Mesodermal cell (in vitro differentiated cells): ENCODE results near the gene NAPB.

Source experiments
- H3K27ac ChIP-seq: 2 replicates; pipeline ENCODE4 v1.7.0; 2013; ENCODE audit warnings: mild to moderate bottlenecking, low read depth, low read length, moderate library complexity; ENCODE audit not compliant: severe bottlenecking
- H3K36me3 ChIP-seq: 2 replicates; pipeline ENCODE4 v1.7.1; 2013; ENCODE audit warnings: mild to moderate bottlenecking, low read length, moderate library complexity; ENCODE audit not compliant: control insufficient read depth, insufficient read depth
- H3K4me1 ChIP-seq: one replicate; pipeline ENCODE4 v1.7.1; 2013; ENCODE audit warnings: mild to moderate bottlenecking, low read length; ENCODE audit not compliant: insufficient read depth, control insufficient read depth, poor library complexity, severe bottlenecking
- H3K4me3 ChIP-seq: 2 replicates; pipeline ENCODE4 v1.7.0; 2013; ENCODE audit warnings: low read length, control low read depth, mild to moderate bottlenecking; ENCODE audit not compliant: insufficient read depth, poor library complexity, severe bottlenecking; ENCODE audit errors: extremely low read depth
- H3K9me3 ChIP-seq: 2 replicates; pipeline ENCODE4 v1.7.1; 2013; ENCODE audit warnings: mild to moderate bottlenecking, low read length, moderate library complexity; ENCODE audit not compliant: control insufficient read depth
- WGBS, 2 experiments: methylation state at CpG; one replicate each; pipeline ENCODE4 v1.1.5; 2013; ENCODE audit warnings: missing lambda C conversion rate in 2 of 2; ENCODE audit not compliant: insufficient coverage in 2 of 2; 5-methylcytosine and 5-hydroxymethylcytosine counted together

The NAPB gene

DNA sequence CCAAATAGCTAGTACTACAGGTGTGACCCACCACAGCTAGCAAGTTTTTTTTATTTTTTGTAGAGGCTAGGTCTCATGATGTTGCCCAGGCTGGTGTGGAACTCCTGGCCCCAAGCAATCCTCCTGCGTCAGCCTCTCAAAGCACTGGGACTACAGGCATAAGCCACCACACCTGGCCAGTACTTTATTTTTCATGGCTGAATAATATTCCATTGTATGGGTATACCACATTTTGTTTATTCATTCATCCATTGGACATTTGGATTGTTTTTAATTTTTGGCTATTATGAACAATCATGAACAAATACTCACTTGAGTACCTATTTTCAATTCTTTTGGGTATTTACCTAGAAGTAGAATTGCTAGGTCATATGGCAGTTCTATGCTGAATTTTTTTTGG, 77.7 kb downstream of the NAPB start:
- no peaks in the 10 kb centered on the region for H3K9me3 ChIP-seq
- no peaks in the 10 kb centered on the region for H3K36me3 ChIP-seq
- 100% methylated on average over 1 of the region's 1 CpG; no CpG with 5 or more reads in 1 of the 2 experiments for WGBS, 2 experiments
- peaks cover 10% of the 10 kb centered on the region for H3K4me1 ChIP-seq
- H3K4me3 ChIP-seq = no peak overlapping the region
- no peak overlapping the region for H3K27ac ChIP-seq

DNA sequence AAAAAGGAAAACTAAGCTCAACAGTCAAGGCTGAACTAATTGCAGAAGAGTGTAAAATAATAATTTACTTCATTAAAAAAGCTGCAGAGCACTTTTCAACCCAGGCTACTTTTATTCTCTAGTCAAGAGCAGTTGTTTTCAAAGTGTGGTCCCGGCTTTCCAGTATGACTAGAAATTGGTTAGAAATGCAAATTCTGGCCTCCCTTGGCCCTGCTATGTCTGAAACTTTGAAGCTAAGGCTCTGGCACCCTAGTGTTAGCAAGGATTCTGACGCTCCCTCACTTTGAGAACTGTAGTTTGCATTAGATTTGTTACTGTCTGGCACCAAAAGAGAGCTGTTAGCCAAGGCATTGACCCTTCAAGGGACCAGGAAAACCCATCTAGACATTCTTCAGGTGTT, 80.2 kb downstream of the NAPB start:
- whole genome bisulfite sequencing, 2 experiments = 45 to 83% methylated on average over 1 to 2 of the region's 2 CpGs
- peaks cover 9% of the 10 kb centered on the region for H3K4me1 ChIP-seq
- no peaks in the 10 kb centered on the region for H3K9me3 ChIP-seq
- no peaks in the 10 kb centered on the region for H3K36me3 ChIP-seq
- no peak overlapping the region for H3K4me3 ChIP-seq
- H3K27ac ChIP-seq = no peak overlapping the region

GRCh38 chr20:23340524-23340923, 80.8 kb downstream of the NAPB start:
- H3K9me3 ChIP-seq = no peaks in the 10 kb centered on the region
- 38 to 48% methylated on average over 7 to 8 of the region's 9 CpGs for WGBS, 2 experiments
- H3K27ac ChIP-seq = no peak overlapping the region
- peaks cover 9% of the 10 kb centered on the region for H3K4me1 ChIP-seq
- no peaks in the 10 kb centered on the region for H3K36me3 ChIP-seq
- no peak overlapping the region for H3K4me3 ChIP-seq

- Histone ChIP-seq H3K4me3 (no peak overlapping the region), H3K4me1 (peaks cover 9% of the 10 kb centered on the region), H3K9me3 (no peaks in the 10 kb centered on the region), H3K27ac (no peak overlapping the region), H3K36me3 (no peaks in the 10 kb centered on the region)
- WGBS, 2 experiments = 88 to 97% methylated on average over 11 to 13 of the region's 13 CpGs
These were observed 81.3 kb downstream of the NAPB start for GRCh38 chr20:23339986-23340385.

DNA sequence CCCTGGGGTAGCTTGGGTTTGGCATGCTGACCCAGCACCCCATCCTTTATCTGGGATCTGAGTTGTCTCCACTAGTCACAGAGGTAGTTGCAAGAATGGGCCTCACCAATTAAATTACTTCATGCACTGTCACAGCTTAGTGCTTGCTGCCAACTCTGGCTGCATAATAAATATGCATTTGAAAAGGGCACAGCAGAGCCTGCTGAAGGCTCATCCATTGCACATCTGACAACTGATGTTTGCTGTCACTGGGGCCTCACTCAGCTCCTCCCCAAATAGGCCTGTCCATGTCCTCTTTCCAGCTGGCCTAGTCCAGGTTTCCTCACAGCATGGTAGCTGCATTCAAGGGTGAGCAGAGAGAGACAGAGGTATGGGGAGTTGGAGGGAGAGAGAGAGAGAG, 84.0 kb downstream of the NAPB start:
- Histone ChIP-seq H3K4me1 (peaks cover 4% of the 10 kb centered on the region), H3K9me3 (no peaks in the 10 kb centered on the region), H3K4me3 (no peak overlapping the region), H3K27ac (no peak overlapping the region), H3K36me3 (no peaks in the 10 kb centered on the region)

DNA sequence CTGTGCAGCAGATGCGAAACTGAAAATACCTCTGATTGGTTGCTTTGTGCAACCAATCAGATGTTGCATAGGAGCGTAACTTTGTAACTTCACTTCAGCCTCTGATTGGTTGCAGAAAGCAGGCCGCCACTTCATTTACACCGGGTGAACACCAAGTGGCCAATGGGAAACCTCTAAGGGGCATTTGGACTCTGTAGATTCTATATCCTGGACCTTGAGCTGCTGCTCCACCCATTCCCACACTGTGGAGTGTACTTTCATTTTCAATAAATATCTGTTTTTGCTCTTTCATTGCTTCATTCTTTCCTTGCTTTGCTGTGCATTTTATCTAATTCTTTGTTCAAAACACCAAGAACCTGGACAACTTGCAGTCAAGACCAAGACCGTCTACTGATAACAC, 84.8 kb downstream of the NAPB start:
- 94 to 100% methylated on average over 4 to 5 of the region's 5 CpGs for WGBS, 2 experiments
- H3K4me1 ChIP-seq = peaks cover 11% of the 10 kb centered on the region
- no peak overlapping the region for H3K4me3 ChIP-seq
- no peak overlapping the region for H3K27ac ChIP-seq
- H3K9me3 ChIP-seq = no peaks in the 10 kb centered on the region
- H3K36me3 ChIP-seq = no peaks in the 10 kb centered on the region

DNA sequence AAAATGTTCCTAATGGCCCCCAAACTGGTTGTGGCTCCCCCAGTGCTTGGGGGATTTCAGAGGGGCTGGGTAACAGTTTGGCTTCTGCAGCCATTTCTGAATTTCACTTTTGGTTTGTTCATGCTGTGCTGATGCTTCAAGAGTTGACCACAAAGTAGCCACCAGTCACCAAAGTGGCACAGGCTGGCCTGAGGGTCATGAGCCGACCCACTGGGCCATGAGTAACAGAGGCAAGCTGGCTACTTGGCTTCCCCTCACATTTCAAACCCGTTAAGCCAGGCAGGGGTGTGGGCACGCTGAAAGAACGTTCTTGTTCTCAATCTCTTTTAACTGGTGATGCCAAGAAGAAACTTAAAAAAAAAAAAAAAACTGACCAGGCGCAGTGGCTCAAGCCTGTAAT, 85.8 kb downstream of the NAPB start:
- WGBS, 2 experiments = 90 to 98% methylated on average over 2 to 4 of the region's 5 CpGs
- Histone ChIP-seq H3K36me3 (no peaks in the 10 kb centered on the region), H3K27ac (no peak overlapping the region), H3K9me3 (no peaks in the 10 kb centered on the region), H3K4me3 (no peak overlapping the region), H3K4me1 (peaks cover 11% of the 10 kb centered on the region)

DNA sequence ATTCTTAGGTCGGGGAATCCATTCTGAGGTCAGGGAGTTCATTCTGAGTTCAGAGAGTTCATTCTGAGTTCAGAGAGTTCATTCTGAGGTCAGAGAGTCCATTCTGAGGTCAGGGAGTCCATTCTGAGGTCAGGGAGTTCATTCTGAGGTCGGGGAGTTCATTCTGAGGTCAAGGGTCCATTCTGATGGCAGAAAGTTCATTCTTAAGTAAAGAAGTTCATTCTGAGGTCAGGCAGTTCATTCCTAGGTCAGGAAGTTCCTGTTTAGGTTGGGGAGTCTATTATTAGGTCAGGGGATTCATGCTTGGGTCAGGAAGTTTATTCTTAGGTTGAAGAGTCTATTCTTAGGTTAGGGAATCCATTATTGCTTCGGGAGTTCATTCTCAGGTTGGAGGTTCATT, 87.2 kb downstream of the NAPB start:
- no peaks in the 10 kb centered on the region for H3K36me3 ChIP-seq
- peaks cover 7% of the 10 kb centered on the region for H3K4me1 ChIP-seq
- no peaks in the 10 kb centered on the region for H3K9me3 ChIP-seq
- no peak overlapping the region for H3K27ac ChIP-seq
- H3K4me3 ChIP-seq = no peak overlapping the region
- 70 to 77% methylated on average over 3 of the region's 3 CpGs for WGBS, 2 experiments

DNA sequence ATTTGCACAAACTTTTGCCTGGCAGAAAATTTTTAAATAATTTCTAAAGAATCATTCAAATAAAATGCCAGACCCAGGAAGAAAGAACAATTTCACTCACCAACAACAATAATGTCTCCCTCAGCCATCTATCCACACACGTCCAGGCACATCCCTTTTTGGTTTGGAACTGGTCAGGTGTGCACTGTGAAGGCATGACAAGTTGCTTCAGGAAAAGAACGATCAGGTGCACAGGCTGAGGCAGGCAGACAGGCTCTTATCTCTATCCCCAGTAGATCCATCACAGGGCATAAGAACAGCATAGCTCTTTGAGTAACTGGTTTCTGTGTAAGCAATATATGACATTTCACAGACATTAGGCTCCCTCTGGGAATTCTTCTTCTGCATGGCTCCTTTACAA, 88.8 kb downstream of the NAPB start:
- H3K36me3 ChIP-seq = no peaks in the 10 kb centered on the region
- peaks cover 7% of the 10 kb centered on the region for H3K4me1 ChIP-seq
- H3K9me3 ChIP-seq = no peaks in the 10 kb centered on the region
- no peak overlapping the region for H3K4me3 ChIP-seq
- no peak overlapping the region for H3K27ac ChIP-seq
- 90 to 100% methylated on average over 1 to 2 of the region's 2 CpGs for WGBS, 2 experiments

GRCh38 chr20:23331450-23332350, 89.6 kb downstream of the NAPB start:
- Histone ChIP-seq H3K4me1 (peaks cover 7% of the 10 kb centered on the region), H3K4me3 (no peak overlapping the region), H3K36me3 (no peaks in the 10 kb centered on the region), H3K27ac (no peak overlapping the region), H3K9me3 (no peaks in the 10 kb centered on the region)
- 84 to 93% methylated on average over 6 to 7 of the region's 8 CpGs for WGBS, 2 experiments

- no peak overlapping the region for H3K27ac ChIP-seq
- peaks cover 7% of the 10 kb centered on the region for H3K4me1 ChIP-seq
- 91 to 96% methylated on average over 13 to 15 of the region's 15 CpGs for WGBS, 2 experiments
- no peak overlapping the region for H3K4me3 ChIP-seq
- no peaks in the 10 kb centered on the region for H3K36me3 ChIP-seq
- no peaks in the 10 kb centered on the region for H3K9me3 ChIP-seq
These were observed 93.5 kb downstream of the NAPB start for GRCh38 chr20:23327617-23328333.
